ENCODE measurements around the gene MAP3K15.

The MAP3K15 gene

DNA sequence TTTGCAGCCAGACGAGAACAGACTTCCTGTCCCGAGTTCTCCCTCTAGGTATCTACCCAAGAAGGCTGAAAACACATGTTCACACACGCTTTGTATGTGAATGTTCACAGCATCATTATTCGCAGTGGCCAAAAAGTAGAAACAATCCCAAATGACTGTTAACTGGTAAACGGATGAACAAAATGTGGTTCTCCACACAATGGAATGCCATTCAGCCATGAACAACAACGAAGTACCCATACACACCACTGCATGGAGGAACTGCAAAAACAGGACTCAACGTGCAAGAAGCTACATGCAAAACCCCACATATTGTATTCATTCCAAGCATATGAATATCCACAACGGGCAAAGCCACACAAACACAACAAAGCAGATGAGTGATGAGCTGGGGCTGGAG, 126.6 kb downstream of the MAP3K15 start:
- no peak for DNase-seq

DNA sequence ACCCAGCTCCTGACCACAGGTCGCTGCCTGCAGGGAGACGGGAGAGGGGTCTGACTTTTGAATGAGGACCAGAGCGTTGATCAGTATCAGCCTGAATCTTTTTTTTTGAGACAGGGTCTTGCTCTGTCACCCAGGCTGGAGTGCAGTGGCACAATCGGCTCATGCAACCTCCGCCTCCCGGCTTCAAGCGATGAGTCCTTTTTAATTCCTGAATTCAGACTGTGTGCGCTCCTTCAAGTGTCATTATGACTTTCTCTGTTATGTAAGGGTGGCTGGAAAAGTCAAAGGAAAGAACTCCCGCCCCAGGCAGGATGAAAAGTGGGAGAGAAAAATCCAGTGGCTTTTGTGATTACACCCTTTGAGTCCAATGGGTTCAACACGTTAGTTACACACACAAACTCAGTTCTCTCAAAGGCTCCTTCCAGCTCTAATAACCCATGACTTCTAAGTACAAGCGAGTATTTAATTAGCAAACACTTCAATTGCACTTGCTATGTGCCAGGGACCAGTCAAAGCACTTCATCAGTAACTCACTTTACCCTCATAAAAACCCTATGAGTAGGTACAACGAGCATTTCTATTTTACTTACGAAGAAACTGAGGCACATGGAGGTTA, 127.1 kb downstream of the MAP3K15 start:
- no peak for DNase-seq

- DNase-seq: no peak
These were observed 128.6 kb downstream of the MAP3K15 start for GRCh38 chrX:19386679-19387078.

DNA sequence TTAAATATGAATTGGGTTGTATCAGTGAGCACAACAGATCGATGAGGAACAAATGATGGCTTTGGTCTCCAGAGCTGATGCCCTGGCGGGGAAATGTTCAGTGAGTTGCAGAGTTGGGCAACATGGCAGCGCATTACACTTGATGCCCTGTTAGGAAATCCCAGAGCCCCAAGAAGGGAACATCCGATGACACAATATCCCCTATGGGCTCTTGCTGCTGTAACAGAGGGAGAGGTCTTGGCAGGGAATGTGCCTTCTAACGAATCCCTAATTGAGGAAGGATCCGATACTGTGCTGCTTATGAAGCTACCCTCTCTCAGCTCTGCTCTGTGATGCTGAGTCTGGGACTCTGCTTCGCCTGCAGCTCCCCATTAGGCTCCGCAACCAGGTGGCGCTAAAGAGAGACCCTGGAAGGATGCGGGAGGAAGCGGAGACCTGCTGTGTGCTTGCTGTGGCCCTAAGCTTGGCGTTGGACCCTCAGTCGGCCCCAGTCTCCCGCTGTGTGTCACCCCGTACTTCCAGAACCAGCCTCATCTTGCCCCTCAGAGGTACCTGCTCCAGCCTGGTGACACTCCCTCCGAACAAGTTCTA, 132.7 kb downstream of the MAP3K15 start:
- DNase-seq: peak; percentile 28

DNA sequence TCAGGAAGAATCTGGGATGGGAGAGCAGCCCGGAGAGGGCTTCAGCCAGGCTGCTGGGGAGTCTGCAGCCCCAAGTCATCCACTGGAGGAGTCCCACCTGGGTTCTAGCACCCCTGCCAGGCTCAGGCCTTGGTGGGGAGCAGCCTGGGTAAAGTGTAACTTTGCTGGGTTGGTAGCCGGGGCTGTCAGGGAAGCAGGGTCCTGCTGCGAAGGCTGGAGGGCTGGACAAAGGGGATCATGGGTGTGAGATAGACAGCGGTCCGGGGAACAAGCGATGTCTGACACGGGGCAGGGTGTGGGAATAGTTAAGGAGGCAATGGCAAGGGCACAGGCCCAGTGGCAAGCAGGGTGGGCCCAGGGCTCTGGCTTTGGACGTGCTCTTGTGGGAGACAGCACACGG, 134.0 kb downstream of the MAP3K15 start:
- no peak for DNase-seq

DNA sequence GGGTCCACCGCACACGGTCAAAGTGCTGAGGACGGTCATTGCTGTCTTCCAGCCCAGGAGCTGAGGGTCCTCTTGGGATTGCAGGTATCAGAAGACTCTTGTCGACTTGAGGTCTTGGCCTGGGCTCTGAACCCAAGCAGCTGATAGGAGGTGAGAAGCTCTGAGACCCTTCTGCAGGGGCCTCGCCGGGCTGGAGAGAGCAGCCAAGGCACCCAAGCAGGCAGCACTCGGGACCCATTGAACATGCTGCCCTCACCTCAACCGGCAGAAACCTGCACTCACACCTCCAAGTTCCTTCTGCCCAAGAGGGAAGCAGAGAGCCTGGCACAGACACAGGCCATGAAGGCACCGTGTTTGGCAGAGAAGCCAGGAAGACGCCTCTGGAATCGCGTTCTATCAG, 137.5 kb downstream of the MAP3K15 start:
- no peak for DNase-seq

- DNase-seq: no peak
These were observed 139.8 kb downstream of the MAP3K15 start for GRCh38 chrX:19375546-19375945.

DNA sequence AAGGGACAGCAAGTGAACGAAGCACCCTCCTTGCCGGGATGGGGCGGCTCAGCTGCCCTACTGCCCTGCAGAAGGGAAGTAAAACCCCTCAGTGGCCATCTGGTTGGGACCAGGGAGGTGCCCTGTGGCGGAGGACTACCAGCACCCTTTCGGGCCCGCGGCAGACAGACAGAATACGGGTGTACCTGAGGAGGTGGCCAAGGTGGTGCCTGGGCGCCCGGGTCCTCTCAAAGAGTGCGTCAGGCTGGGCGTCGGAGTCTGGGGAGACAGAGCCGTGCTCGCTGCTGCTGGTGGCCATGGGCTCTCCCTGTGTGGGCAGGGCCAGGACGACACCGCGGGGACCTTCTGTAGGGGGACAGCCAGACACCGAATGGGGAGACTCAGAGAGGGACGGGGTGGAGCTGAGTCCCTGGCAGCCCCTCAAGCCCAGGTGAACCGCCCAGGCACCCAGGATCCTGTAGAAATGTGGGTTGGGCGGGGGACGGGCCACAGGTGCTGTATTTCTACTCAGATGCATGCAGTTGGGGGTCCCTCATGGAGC, 141.9 kb downstream of the MAP3K15 start:
- no peak for DNase-seq

- DNase-seq: no peak
These were observed 142.6 kb downstream of the MAP3K15 start for GRCh38 chrX:19372547-19373331.

GRCh38 chrX:19372170-19372546, 143.2 kb downstream of the MAP3K15 start:
- DNase-seq: peak; percentile 20

GRCh38 chrX:19370061-19370460, 145.2 kb downstream of the MAP3K15 start:
- no peak for DNase-seq

- DNase-seq: no peak
These were observed 146.7 kb downstream of the MAP3K15 start for GRCh38 chrX:19368576-19368975.

GRCh38 chrX:19361701-19362100, 153.6 kb downstream of the MAP3K15 start:
- peak; percentile 48 for DNase-seq

DNA sequence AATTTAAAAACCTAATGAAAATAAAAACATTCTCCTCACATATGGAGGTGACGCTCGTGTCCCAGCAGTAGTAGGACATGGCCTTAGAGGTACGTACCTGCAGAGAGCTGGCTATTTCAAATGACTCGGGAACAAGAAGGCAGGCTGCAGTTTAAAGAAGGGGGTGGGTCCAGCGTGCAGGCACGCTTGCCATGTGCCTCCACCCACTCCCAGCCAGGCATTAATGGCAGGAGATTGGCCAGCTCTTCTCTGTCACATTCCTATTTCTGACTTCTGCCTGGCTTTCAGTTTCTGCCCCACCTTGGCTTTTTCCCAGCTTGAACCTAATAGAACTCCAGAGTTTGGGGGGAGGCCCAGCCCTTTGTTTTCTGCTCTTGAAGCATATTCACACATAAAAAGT, 154.4 kb downstream of the MAP3K15 start:
- DNase-seq: no peak

DNA sequence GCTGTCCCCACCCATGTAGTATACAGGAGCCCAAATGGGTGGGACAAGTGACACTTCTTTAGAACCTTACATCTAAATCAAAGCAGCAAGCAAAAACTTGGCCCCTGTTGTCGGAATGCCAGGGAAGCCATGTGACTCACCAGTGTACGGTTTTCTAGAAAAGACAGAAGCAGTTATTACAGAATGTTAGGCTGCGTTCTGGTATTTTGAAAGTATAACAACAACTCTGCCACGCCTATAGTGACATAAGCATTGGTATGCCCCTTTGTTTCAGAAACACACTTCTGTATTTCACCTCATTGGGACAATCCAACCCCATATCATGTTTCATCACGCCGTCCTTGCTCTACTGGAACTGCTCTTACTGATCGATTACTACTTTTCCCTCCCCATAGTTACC, 156.8 kb downstream of the MAP3K15 start:
- DNase-seq: no peak

DNA sequence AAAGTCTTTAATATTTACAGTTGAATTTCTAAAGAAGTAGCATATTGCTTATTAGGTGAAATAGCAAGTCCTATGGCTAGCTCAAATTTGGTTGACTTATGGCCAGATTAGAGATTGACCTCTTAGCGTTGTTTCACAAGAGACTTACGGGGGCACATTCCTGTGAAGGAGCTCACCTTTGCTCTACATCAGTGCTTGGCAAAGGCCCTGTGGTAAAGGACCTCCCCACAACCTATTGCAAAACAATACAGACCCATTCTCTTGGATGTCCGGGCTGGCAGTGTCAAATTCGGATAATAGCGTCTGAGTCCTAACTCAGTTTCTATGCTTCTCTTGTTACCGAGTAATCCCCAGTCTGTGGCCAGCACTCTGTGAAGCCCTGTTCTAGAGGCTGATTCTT, 160.7 kb downstream of the MAP3K15 start:
- DNase-seq: no peak

- no peak for DNase-seq
These were observed 164.3 kb downstream of the MAP3K15 start for GRCh38 chrX:19350941-19351384.

DNA sequence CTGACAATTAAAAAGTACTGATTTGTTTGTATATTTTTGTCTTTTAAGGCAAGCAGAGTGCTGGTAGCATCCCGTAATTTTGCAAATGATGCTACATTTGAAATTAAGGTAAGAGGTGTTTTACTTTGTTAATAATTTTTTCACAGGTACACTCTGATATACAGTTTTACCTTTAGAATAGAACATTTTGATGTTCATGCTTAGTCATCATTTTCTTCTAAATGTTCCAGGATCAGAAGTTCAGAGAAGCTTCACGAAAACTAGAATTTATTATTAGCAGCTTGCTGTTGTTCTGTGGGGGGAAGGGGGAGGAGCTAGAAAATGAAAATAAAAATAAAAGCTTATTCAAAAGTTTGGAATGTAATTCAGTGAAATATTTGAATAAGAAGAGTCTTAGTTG, 166.0 kb downstream of the MAP3K15 start:
- no peak for DNase-seq

GRCh38 chrX:19347916-19348315, 167.4 kb downstream of the MAP3K15 start:
- no peak for DNase-seq

DNA sequence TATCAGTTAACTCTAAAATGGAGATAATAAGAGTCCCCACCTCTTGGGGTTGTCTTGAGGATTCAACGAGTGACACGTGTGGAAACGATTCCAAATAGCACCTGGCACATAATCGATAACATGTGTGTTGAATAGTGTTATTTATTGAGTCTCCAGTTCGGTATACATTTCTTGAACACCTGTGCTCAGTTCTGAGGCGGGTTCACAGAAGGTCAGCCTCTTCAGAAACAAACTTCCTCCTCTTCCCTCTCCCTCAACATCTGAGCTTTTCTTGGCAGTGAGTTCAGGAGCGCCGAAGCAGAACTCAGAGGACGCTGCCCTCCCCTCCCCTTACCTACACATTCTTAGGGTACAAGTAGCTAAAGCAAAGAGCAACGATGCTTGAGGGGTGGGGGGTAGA, 170.6 kb downstream of the MAP3K15 start:
- DNase-seq: no peak

GRCh38 chrX:19343535-19344408, 171.5 kb downstream of the MAP3K15 start, which contains the start of gene PDHA1:
TSS of gene PDHA1 (plus strand) at chrX:19343927. CDS start at chrX:19344038, 111 bp downstream.
- peak; percentile 78 for DNase-seq

GRCh38 chrX:19343085-19343534, 172.2 kb downstream of the MAP3K15 start:
- DNase-seq: no peak

All from NCI-H226 (cell line).